ENCODE results near the gene IL1RAPL1.

The IL1RAPL1 gene

GRCh38 chrX:28665778-28666177 lies 78.5 kb downstream of the IL1RAPL1 start:
- no peaks in the 10 kb centered on the region for H3K9me3 ChIP-seq (replicated peaks in 1 of 11)
- H3K36me3 ChIP-seq = no peaks in the 10 kb centered on the region
- no peak overlapping the region for H3K4me2 ChIP-seq
- H3K4me1 ChIP-seq = no peaks in the 10 kb centered on the region
- no peak overlapping the region for H3K9ac ChIP-seq
- TF ChIP-seq Cebpa-rat (IDR thresholded peaks at IDR 0.05) = no peak
- no peak overlapping the region for H3K27ac ChIP-seq
- H3K4me3 ChIP-seq = no peak overlapping the region
- no peaks in the 10 kb centered on the region for H4K20me1 ChIP-seq
- H3K27me3 ChIP-seq = no peaks in the 10 kb centered on the region

GRCh38 chrX:28668303-28668702 lies 81.1 kb downstream of the IL1RAPL1 start:
- Histone ChIP-seq H3K4me2 (no peak overlapping the region), H3K4me1 (no peaks in the 10 kb centered on the region), H3K9ac (no peak overlapping the region), H4K20me1 (no peaks in the 10 kb centered on the region), H3K36me3 (no peaks in the 10 kb centered on the region), H3K9me3 (replicated peaks in 1 of 11) (no peaks in the 10 kb centered on the region), H3K27ac (no peak overlapping the region), H3K27me3 (no peaks in the 10 kb centered on the region), H3K4me3 (no peak overlapping the region)
- TF ChIP-seq Cebpa-rat (IDR thresholded peaks at IDR 0.05) = no peak

GRCh38 chrX:28668957-28669356 lies 81.7 kb downstream of the IL1RAPL1 start:
- no peaks in the 10 kb centered on the region for H3K9me3 ChIP-seq (replicated peaks in 1 of 11)
- H3K9ac ChIP-seq = no peak overlapping the region
- H3K4me1 ChIP-seq = no peaks in the 10 kb centered on the region
- H3K4me2 ChIP-seq = no peak overlapping the region
- no peaks in the 10 kb centered on the region for H4K20me1 ChIP-seq
- H3K27ac ChIP-seq = no peak overlapping the region
- no peak for TF ChIP-seq Cebpa-rat (IDR thresholded peaks at IDR 0.05)
- no peak overlapping the region for H3K4me3 ChIP-seq
- H3K36me3 ChIP-seq = no peaks in the 10 kb centered on the region
- no peaks in the 10 kb centered on the region for H3K27me3 ChIP-seq

- no peak overlapping the region for H3K4me3 ChIP-seq
- no peak overlapping the region for H3K27ac ChIP-seq
- H3K9ac ChIP-seq = no peak overlapping the region
- TF ChIP-seq Cebpa-rat (IDR thresholded peaks at IDR 0.05) = no peak
- H4K20me1 ChIP-seq = no peaks in the 10 kb centered on the region
- no peaks in the 10 kb centered on the region for H3K4me1 ChIP-seq
- H3K4me2 ChIP-seq = no peak overlapping the region
- no peaks in the 10 kb centered on the region for H3K36me3 ChIP-seq
- H3K27me3 ChIP-seq = no peaks in the 10 kb centered on the region
- no peaks in the 10 kb centered on the region for H3K9me3 ChIP-seq (replicated peaks in 1 of 11)
Observed at GRCh38 chrX:28670074-28670473, 82.8 kb downstream of the IL1RAPL1 start.

GRCh38 chrX:28675173-28675572 lies 87.9 kb downstream of the IL1RAPL1 start:
- Histone ChIP-seq H3K36me3 (no peaks in the 10 kb centered on the region), H3K9ac (no peak overlapping the region), H3K4me2 (no peak overlapping the region), H4K20me1 (no peaks in the 10 kb centered on the region), H3K4me3 (no peak overlapping the region), H3K9me3 (replicated peaks in 1 of 11) (peaks cover 0 to 4% (median 0%) of the 10 kb centered on the region in 11 experiments; a peak in 1 of 22 replicates), H3K27ac (no peak overlapping the region), H3K4me1 (no peaks in the 10 kb centered on the region), H3K27me3 (no peaks in the 10 kb centered on the region)
- no peak for TF ChIP-seq Cebpa-rat (IDR thresholded peaks at IDR 0.05)

- no peak overlapping the region for H3K4me2 ChIP-seq
- H3K27ac ChIP-seq = no peak overlapping the region
- no peak for TF ChIP-seq Cebpa-rat (IDR thresholded peaks at IDR 0.05)
- H3K4me1 ChIP-seq = peaks cover 0 to 8% (median 0%) of the 10 kb centered on the region in 10 experiments; a peak in 7 of 20 replicates
- H3K36me3 ChIP-seq = no peaks in the 10 kb centered on the region
- no peaks in the 10 kb centered on the region for H4K20me1 ChIP-seq
- no peaks in the 10 kb centered on the region for H3K27me3 ChIP-seq
- H3K4me3 ChIP-seq = no peak overlapping the region
- H3K9me3 ChIP-seq (replicated peaks in 1 of 11) = peaks cover 0 to 12% (median 0%) of the 10 kb centered on the region in 11 experiments; a peak in 1 of 22 replicates
- H3K9ac ChIP-seq = no peak overlapping the region
Observed at GRCh38 chrX:28693101-28693500, 105.9 kb downstream of the IL1RAPL1 start.

GRCh38 chrX:28697732-28698131 lies 110.5 kb downstream of the IL1RAPL1 start:
- Histone ChIP-seq H3K9me3 (replicated peaks in 1 of 11) (no peaks in the 10 kb centered on the region), H3K27ac (no peak overlapping the region), H3K9ac (no peak overlapping the region), H3K4me3 (no peak overlapping the region), H3K36me3 (no peaks in the 10 kb centered on the region), H3K4me2 (no peak overlapping the region), H3K27me3 (no peaks in the 10 kb centered on the region), H3K4me1 (peaks cover 0 to 8% (median 0%) of the 10 kb centered on the region in 10 experiments; a peak in 7 of 20 replicates), H4K20me1 (no peaks in the 10 kb centered on the region)
- no peak for TF ChIP-seq Cebpa-rat (IDR thresholded peaks at IDR 0.05)

- H3K27ac ChIP-seq = no peak overlapping the region
Observed at GRCh38 chrX:28701222-28701621, 114.0 kb downstream of the IL1RAPL1 start.

GRCh38 chrX:28706964-28707363 lies 119.7 kb downstream of the IL1RAPL1 start:
- Histone ChIP-seq H3K4me2 (no peak overlapping the region), H3K9ac (no peak overlapping the region), H3K27ac (no peak overlapping the region), H3K27me3 (no peaks in the 10 kb centered on the region), H3K4me3 (no peak overlapping the region), H4K20me1 (no peaks in the 10 kb centered on the region), H3K36me3 (no peaks in the 10 kb centered on the region), H3K4me1 (no peaks in the 10 kb centered on the region), H3K9me3 (replicated peaks in 1 of 11) (peaks cover 0 to 3% (median 0%) of the 10 kb centered on the region in 11 experiments; a peak in 2 of 22 replicates)
- no peak for TF ChIP-seq Cebpa-rat (IDR thresholded peaks at IDR 0.05)

More at GRCh38 chrX:28701222-28701621, 114.0 kb downstream of the IL1RAPL1 start:
- H3K27me3 ChIP-seq = no peaks in the 10 kb centered on the region
- no peak overlapping the region for H3K9ac ChIP-seq
- no peaks in the 10 kb centered on the region for H3K4me1 ChIP-seq
- no peak for TF ChIP-seq Cebpa-rat (IDR thresholded peaks at IDR 0.05)
- no peaks in the 10 kb centered on the region for H3K36me3 ChIP-seq
- H3K9me3 ChIP-seq (replicated peaks in 1 of 11) = no peaks in the 10 kb centered on the region
- H4K20me1 ChIP-seq = no peaks in the 10 kb centered on the region
- no peak overlapping the region for H3K4me3 ChIP-seq
- H3K4me2 ChIP-seq = no peak overlapping the region

GRCh38 chrX:28709421-28709820 lies 122.2 kb downstream of the IL1RAPL1 start:
- no peaks in the 10 kb centered on the region for H3K4me1 ChIP-seq
- no peak overlapping the region for H3K4me3 ChIP-seq
- no peaks in the 10 kb centered on the region for H3K36me3 ChIP-seq
- no peak overlapping the region for H3K4me2 ChIP-seq
- H3K9me3 ChIP-seq (replicated peaks in 1 of 11) = peaks cover 0 to 8% (median 0%) of the 10 kb centered on the region in 11 experiments; a peak in 2 of 22 replicates
- H3K9ac ChIP-seq = no peak overlapping the region
- H3K27me3 ChIP-seq = no peaks in the 10 kb centered on the region
- TF ChIP-seq Cebpa-rat (IDR thresholded peaks at IDR 0.05) = no peak
- no peaks in the 10 kb centered on the region for H4K20me1 ChIP-seq
- H3K27ac ChIP-seq = no peak overlapping the region
